ENCODE data around the gene AFAP1L2.

The AFAP1L2 gene

DNA sequence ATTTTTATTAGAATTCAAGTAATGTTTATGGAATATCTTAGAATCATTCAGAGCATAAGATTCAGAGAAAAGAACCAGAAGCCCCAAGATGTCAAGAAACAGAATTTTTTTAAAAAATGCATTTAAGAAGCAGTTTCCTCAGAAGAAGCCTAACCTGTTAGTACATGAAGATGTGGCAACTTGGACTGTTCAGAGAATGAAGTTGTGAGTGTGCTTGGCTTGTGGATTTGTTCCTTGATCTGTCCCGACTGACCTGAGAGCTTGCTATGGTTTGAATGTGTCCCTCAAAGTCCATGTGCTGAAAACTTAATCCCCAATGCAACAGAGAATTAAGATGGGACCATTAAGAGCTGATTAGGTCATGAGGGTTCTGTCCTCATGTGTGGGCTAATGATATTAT, 13.8 kb upstream of the AFAP1L2 start:
- Histone ChIP-seq H3K9me3 (no peaks in the 10 kb centered on the region), H3K4me1 (no peaks in the 10 kb centered on the region), H3K27me3 (no peaks in the 10 kb centered on the region), H3K36me3 (no peaks in the 10 kb centered on the region), H3K4me3 (ENCODE audit: low read depth, low read length) (no peak overlapping the region)
- DNase-seq = no peak
- TF ChIP-seq, protein P1, sequence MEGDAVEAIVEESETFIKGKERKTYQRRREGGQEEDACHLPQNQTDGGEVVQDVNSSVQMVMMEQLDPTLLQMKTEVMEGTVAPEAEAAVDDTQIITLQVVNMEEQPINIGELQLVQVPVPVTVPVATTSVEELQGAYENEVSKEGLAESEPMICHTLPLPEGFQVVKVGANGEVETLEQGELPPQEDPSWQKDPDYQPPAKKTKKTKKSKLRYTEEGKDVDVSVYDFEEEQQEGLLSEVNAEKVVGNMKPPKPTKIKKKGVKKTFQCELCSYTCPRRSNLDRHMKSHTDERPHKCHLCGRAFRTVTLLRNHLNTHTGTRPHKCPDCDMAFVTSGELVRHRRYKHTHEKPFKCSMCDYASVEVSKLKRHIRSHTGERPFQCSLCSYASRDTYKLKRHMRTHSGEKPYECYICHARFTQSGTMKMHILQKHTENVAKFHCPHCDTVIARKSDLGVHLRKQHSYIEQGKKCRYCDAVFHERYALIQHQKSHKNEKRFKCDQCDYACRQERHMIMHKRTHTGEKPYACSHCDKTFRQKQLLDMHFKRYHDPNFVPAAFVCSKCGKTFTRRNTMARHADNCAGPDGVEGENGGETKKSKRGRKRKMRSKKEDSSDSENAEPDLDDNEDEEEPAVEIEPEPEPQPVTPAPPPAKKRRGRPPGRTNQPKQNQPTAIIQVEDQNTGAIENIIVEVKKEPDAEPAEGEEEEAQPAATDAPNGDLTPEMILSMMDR (IDR thresholded peaks at IDR 0.05; ENCODE audit: low read depth, low read length) = no peak

DNA sequence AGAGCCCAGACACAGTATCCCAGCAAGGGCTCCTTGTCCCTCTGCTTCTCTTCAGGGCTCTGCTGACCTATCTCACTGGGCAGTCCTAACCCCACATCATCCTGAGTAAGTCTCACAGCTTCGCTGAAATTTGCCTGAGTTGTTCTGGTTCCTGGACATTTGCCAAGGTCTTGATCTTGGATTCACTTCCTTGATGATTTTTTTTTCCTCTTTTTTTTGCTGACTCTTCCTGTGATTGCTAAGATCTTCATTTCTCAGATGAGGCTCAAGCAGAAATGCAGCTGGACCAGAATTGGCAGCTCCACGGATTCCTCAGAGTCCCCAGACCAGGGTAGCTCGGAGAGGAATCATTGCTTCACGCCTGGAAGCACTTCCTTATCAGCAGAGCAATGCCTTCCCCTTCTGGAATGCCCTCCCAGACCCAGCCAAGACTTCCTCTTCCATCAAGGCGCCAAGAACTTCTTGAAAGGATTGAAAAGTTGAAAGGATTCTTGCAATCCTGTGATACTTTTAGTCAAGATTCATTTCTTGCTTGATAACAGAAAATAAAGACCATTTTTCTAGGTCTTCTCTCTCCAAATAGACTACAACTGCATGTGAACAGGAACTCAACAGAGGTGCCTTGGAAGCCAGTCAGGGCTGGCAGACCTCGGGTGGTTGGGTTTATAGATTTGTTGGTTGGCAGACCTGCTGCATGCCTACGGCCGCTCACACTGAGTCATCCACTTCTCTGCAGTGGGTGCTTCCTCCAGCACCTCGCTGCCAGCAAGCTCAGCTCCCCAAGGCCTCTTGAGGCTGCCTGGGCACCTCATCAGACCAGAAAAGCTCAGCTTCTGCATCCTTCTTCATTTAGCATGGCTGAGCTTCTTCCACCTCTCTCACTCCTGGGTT, 8.8 kb upstream of the AFAP1L2 start:
- Histone ChIP-seq H3K4me3 (ENCODE audit: low read depth, low read length) (no peak overlapping the region), H3K27me3 (no peaks in the 10 kb centered on the region), H3K36me3 (no peaks in the 10 kb centered on the region), H3K9me3 (no peaks in the 10 kb centered on the region), H3K4me1 (no peaks in the 10 kb centered on the region)
- no peak for DNase-seq
- TF ChIP-seq, protein P1 (IDR thresholded peaks at IDR 0.05; ENCODE audit: low read depth, low read length) = no peak

DNA sequence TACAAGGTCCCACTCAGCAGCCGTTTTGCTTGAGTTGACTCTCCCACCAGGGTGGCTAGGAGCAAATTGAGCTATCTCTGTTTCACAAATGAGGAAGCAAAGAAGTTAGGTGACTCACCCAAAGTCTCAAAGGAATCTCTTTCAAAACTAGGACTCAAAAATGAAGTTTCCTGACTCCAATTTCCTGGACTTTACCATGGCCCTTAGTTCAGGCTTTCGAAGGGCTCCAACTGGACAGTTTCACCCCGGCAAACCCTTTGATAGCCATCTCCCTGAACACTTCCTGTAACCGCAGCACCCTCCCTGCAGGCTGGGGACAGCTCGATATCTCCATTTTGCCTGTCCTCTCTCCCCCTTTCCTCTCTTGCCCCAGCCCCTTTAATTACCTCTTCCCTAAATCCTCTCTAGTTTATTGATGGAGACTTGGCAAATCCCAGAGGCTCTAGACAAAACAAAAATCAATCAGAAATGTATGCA, 4.7 kb upstream of the AFAP1L2 start:
- Histone ChIP-seq H3K4me3 (ENCODE audit: low read depth, low read length) (no peak overlapping the region), H3K27me3 (peaks cover 16% of the 10 kb centered on the region), H3K9me3 (no peaks in the 10 kb centered on the region), H3K4me1 (no peaks in the 10 kb centered on the region), H3K36me3 (no peaks in the 10 kb centered on the region)
- no peak for DNase-seq
- TF ChIP-seq, protein P1 (IDR thresholded peaks at IDR 0.05; ENCODE audit: low read depth, low read length) = no peak

DNA sequence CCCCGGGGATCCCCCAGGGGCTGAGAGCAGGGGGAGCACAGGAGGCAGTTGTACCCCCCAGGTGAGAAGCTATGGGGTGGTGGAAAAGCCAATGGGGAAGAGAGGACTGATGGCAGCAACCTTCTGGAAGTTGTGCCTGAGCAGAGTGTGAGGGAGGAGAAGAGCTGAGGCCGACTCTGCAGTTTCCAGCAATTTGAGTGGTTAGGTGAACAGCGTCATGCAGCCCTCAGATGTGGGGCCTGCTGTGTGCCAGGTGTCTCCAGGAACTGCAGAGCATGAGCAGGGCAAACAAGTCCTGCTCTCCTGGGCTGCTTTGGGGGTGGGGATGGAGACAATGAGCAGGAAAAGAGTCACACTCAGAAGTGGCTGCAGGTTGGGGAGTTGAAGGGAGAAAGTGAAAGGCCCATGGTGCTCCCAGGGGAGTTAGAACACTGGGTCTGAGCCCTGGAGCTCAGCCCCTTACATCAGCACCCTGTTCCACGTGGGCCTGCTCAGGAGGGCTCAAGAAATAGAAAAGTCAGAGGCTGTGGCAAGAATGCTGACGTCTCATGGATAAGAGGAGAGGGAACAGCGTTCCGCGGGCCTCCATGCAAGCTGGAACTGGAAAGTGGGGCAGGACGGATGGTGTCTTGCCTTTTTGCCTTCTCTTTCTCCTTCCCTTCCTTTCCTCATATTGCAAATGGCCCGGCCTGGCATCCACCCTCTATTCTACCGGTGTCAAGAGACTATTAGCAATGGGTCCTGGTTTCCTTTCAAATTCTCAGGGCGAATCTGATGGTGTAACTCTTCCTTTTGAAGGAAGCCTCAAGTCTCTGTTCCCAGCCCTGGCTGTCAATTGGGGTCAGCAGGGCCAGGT, 4.0 kb upstream of the AFAP1L2 start:
- TF ChIP-seq, protein P1 (IDR thresholded peaks at IDR 0.05; ENCODE audit: low read depth, low read length) = no peak
- H3K36me3 ChIP-seq = no peaks in the 10 kb centered on the region
- peaks cover 23% of the 10 kb centered on the region for H3K27me3 ChIP-seq
- H3K4me1 ChIP-seq = no peaks in the 10 kb centered on the region
- no peak overlapping the region for H3K4me3 ChIP-seq (ENCODE audit: low read depth, low read length)
- no peak for DNase-seq
- H3K9me3 ChIP-seq = no peaks in the 10 kb centered on the region

DNA sequence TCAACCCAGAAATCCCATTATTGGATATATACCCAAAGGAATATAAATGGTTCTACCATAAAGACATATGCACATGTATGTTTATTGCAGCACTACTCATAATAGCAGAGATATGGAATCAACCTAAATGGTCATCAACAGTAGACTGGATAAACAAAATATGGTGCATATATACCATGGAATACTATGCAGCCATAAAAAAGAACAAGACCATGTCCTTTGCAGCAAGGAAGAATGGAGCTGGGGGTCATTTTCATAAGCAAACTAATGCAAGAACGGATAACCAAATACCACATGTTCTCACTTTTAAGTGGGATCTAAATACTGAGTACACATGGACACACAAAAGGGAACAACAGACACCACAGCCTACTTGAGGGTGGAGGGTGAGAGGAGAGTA, 2.2 kb upstream of the AFAP1L2 start:
- peaks cover 36% of the 10 kb centered on the region for H3K27me3 ChIP-seq
- TF ChIP-seq, protein P1 (IDR thresholded peaks at IDR 0.05; ENCODE audit: low read depth, low read length) = no peak
- no peaks in the 10 kb centered on the region for H3K4me1 ChIP-seq
- H3K9me3 ChIP-seq = no peaks in the 10 kb centered on the region
- no peak for DNase-seq
- no peaks in the 10 kb centered on the region for H3K36me3 ChIP-seq
- no peak overlapping the region for H3K4me3 ChIP-seq (ENCODE audit: low read depth, low read length)

All from BE2C (cell line).